Stimulated activated naive CD8-positive, alpha-beta T cell treated with anti-CD3 and anti-CD28 coated beads, Interleukin-15, amount 100 ng/mL, for 72 hours (primary cell): ENCODE data around the gene PPP1CB.

Experiments
- ATAC-seq: fragments of 150-1000 bp; cut with Tn5 transposase; 2 replicates; pipeline ENCODE4 v1.10.0; 2021; ENCODE audit warnings: mild to moderate bottlenecking, moderate library complexity
- DNase-seq, 2 donors: peaks; one replicate each; pipeline ENCODE4 v3.0.0; 2021 to 2022
- H3K27ac Mint-ChIP-seq, 2 donors: one replicate each; pipeline ENCODE4 v1.8.0; 2022; ENCODE audit warnings: mild to moderate bottlenecking in 2 of 2, mixed read lengths in 2 of 2, moderate library complexity in 2 of 2
- H3K27me3 Mint-ChIP-seq: one replicate; pipeline ENCODE4 v1.8.0; 2022; ENCODE audit warnings: mixed read lengths
- H3K4me1 Mint-ChIP-seq: one replicate; pipeline ENCODE4 v1.8.0; 2022; ENCODE audit warnings: mild to moderate bottlenecking, mixed read lengths
- H3K4me3 Mint-ChIP-seq, 2 donors: one replicate each; pipeline ENCODE4 v1.8.0; 2022; ENCODE audit warnings: mild to moderate bottlenecking in 2 of 2, mixed read lengths in 2 of 2, moderate library complexity in 1 of 2
- H3K9me3 Mint-ChIP-seq, 2 donors: one replicate each; pipeline ENCODE4 v1.8.0; 2022; ENCODE audit warnings: mixed read lengths in 2 of 2

The PPP1CB gene

GRCh38 chr2:28838971-28839370, 87.3 kb downstream of the PPP1CB start:
- no peak for ATAC-seq
- no peaks in the 10 kb centered on the region for H3K4me1 Mint-ChIP-seq
- H3K9me3 Mint-ChIP-seq = no peaks in the 10 kb centered on the region
- no peak overlapping the region for H3K27ac Mint-ChIP-seq
- H3K4me3 Mint-ChIP-seq = no peak overlapping the region
- DNase-seq = no peak
- no peaks in the 10 kb centered on the region for H3K27me3 Mint-ChIP-seq

- no peaks in the 10 kb centered on the region for H3K9me3 Mint-ChIP-seq
- DNase-seq (no peak), ATAC-seq (no peak)
- no peak overlapping the region for H3K27ac Mint-ChIP-seq
- no peaks in the 10 kb centered on the region for H3K4me1 Mint-ChIP-seq
- no peaks in the 10 kb centered on the region for H3K27me3 Mint-ChIP-seq
- no peak overlapping the region for H3K4me3 Mint-ChIP-seq
Measured at GRCh38 chr2:28842042-28842441, 90.4 kb downstream of the PPP1CB start.
